Heart right ventricle (tissue), 16 donors: ENCODE data around the gene ALKAL2. TPM values are rescaled to one million over a fixed set of nuclear protein-coding genes. Genes with fewer than 3 reads are reported as not detected.

Source experiments
- ATAC-seq, 8 donors: fragments of 200-7000 bp; cut with Tn5 transposase; one replicate each; pipeline ENCODE4 v1.9.1; 2020; ENCODE audit warnings: mild to moderate bottlenecking in 8 of 8, moderate library complexity in 8 of 8, moderate number of reproducible peaks in 1 of 8
- DNase-seq, 2 donors: peaks; one replicate each; pipeline ENCODE4 v3.0.0-alpha.2; 2020
- H3K27ac ChIP-seq, 10 donors: fragments of 200-600 bp; sonication (generic) in 2 of 10; one replicate each; pipeline versions ENCODE4 v1.5.0 to v1.8.0; 2020 to 2022; ENCODE audit warnings: mild to moderate bottlenecking in 3 of 10
- H3K27me3 ChIP-seq, 7 donors: fragments of 200-600 bp; one replicate each; pipeline ENCODE4 v1.8.0; 2021 to 2022; ENCODE audit warnings: mild to moderate bottlenecking in 2 of 7
- H3K36me3 ChIP-seq, 9 donors: fragments of 200-600 bp; sonication (generic) in 1 of 9; one replicate each; pipeline versions ENCODE4 v1.5.0 to v1.8.0; 2020 to 2022; ENCODE audit warnings: mild to moderate bottlenecking in 2 of 9
- H3K4me1 ChIP-seq, 9 donors: fragments of 200-600 bp; sonication (generic) in 1 of 9; one replicate each; pipeline versions ENCODE4 v1.5.0 to v1.8.0; 2020 to 2022; ENCODE audit warnings: mild to moderate bottlenecking in 4 of 9
- H3K4me3 ChIP-seq, 10 donors: fragments of 200-600 bp; sonication (generic) in 2 of 10; one replicate each; pipeline versions ENCODE4 v1.5.0 to v1.8.0; 2020 to 2022; ENCODE audit warnings: mild to moderate bottlenecking in 7 of 10, moderate library complexity in 2 of 10
- H3K9me3 ChIP-seq, 11 donors: fragments of 200-600 bp in 10 of 11; sonication (generic) in 2 of 11; one replicate each; pipeline versions ENCODE4 v1.5.0 to v1.8.0; 2013 to 2022; ENCODE audit warnings: mild to moderate bottlenecking in 2 of 11, control low read depth in 1 of 11, moderate library complexity in 1 of 11
- WGBS, 2 donors: extraction: QIAGEN DNeasy Blood & Tissue Kit; methylation state at CpG; one replicate each; pipeline ENCODE4 v1.1.7; 2013; ENCODE audit warnings: inconsistent platforms in 1 of 2; 5-methylcytosine and 5-hydroxymethylcytosine counted together
- intact Hi-C, 10 donors: fragments of 100-400 bp; cut with DNase I; formaldehyde crosslinking; loops; one replicate each; pipeline versions ENCODE4 v1.11.1 to v1.14.2; 2022
- polyA plus RNA-seq, 2 donors: library from polyadenylated mRNA; stranded (reverse); fragments of 200-250 nt; gene quantifications; one replicate each; pipeline ENCODE4 v1.2.3, GENCODE V29; 2013
- total RNA-seq, 10 donors: library from RNA; stranded (reverse); fragmentation: NEBNext Ultra II Directional in 3 of 10; extraction: Animal tissue kit (Norgen Biotek cat#: 25700) in 3 of 10; gene quantifications; one replicate each; pipeline versions ENCODE4 v1.2.1 to v1.2.4, GENCODE V29; 2021 to 2023
- TF ChIP-seq, protein P1 (sequence below), 9 donors: fragments of 200-600 bp; sonication (generic) in 2 of 9; IDR thresholded peaks; one replicate each; pipeline versions ENCODE4 v1.5.0 to v1.8.0; 2021 to 2022; ENCODE audit warnings: antibody characterized with exemption in 9 of 9, mild to moderate bottlenecking in 5 of 9, moderate library complexity in 1 of 9
- donor health status: Arrhythmogenic right ventricular cardiomyopathy.
- donor health status: ischemic (EF 13 %, LVEDD 7.1; RV severe dilation, severe dysfunction).
- donor health status: healthy with polysubstance abuse.
- donor health status: DM: no; HTN: yes; CAD: no.
- donor health status: DM: no; HTN: no; CAD: no.
- donor health status: ischemic (EF 25% LVEDD 6.9; RV normal size, moderate dysfunction).
- donor health status: ischemic (EF 25% LVEDD 5.7; RV mildly dilated, moderate dysfunction).
- donor health status: healthy.
- donor health status: DM: yes; HTN: yes; CAD: no.
- donor health status: Ischemic cardiomyopathy.
- donor health status: ischemic (EF 35%, LVEDD 5.7; RV mildly dilated, moderate dysfunction).
- donor health status: nonischemic (EF 11% LVEDD 7.7; RV severe dilation, severe dysfunction).
- donor health status: DM: yes; HTN: yes; CAD: no.
- donor health status: PGD.
- donor health status: ischemic (EF 29% LVEDD 5.4; RV normal size, mild dysfunction).
- donor health status: nonischemic (EF 23%, LVEDD 6.1; RV moderate dilation, normal function).

The ALKAL2 gene
- total and polyA plus RNA-seq, 12 donors, result 0.23 to 7.9 (median 1.3) TPM; not detected in 1

DNA sequence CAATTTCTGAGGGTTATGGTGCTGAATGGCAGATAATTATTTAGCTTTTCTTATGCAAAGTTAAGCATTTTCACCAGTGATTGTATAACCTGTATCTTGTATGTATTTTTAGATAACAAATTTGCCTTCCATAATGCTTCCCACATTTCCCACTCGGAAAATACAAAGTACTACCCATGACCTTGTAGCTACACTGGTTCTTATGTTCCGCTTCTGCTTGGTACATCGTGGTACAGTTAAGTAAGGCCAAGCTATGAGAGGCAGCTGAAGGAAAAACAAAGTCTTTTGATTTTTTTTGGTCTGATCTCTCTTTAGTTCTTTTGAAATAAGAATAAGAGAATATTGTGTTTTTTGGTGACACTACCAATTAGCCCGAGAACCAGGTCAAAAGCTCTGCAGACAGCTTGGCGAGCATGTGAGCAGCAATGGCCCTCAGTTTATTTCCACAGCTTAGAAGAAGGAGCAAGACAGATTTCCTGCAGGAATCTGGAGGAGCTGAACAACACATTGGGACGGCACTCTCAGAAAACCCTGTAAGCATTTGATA is 50.8 kb downstream of the ALKAL2 start:
- no peak overlapping the region for H3K27ac ChIP-seq
- no peaks in the 10 kb centered on the region for H3K27me3 ChIP-seq
- WGBS, 2 donors, result 90 to 94% methylated on average over 6 of the region's 6 CpGs
- ATAC-seq (no peak), DNase-seq (no peak)
- H3K9me3 ChIP-seq, result peaks cover 0 to 4% (median 0%) of the 10 kb centered on the region in 11 donors
- no peaks in the 10 kb centered on the region for H3K4me1 ChIP-seq
- no peak overlapping the region for H3K4me3 ChIP-seq
- intact Hi-C loops, result loop anchor here in 1 of 10 donors (5.0 kb wide), 1 partner anchor 60 kb away; no protein-coding TSS in a partner anchor
- H3K36me3 ChIP-seq, result peaks cover 0 to 61% (median 4%) of the 10 kb centered on the region in 9 donors
- TF ChIP-seq, protein P1, sequence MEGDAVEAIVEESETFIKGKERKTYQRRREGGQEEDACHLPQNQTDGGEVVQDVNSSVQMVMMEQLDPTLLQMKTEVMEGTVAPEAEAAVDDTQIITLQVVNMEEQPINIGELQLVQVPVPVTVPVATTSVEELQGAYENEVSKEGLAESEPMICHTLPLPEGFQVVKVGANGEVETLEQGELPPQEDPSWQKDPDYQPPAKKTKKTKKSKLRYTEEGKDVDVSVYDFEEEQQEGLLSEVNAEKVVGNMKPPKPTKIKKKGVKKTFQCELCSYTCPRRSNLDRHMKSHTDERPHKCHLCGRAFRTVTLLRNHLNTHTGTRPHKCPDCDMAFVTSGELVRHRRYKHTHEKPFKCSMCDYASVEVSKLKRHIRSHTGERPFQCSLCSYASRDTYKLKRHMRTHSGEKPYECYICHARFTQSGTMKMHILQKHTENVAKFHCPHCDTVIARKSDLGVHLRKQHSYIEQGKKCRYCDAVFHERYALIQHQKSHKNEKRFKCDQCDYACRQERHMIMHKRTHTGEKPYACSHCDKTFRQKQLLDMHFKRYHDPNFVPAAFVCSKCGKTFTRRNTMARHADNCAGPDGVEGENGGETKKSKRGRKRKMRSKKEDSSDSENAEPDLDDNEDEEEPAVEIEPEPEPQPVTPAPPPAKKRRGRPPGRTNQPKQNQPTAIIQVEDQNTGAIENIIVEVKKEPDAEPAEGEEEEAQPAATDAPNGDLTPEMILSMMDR (IDR thresholded peaks at IDR 0.05), result no peak

- intact Hi-C loops, result no loop called here
- WGBS, 2 donors, result 94 to 96% methylated on average over 4 of the region's 4 CpGs
- no peak overlapping the region for H3K27ac ChIP-seq
Observed at GRCh38 chr2:234421-234820, 53.5 kb downstream of the ALKAL2 start.

GRCh38 chr2:233030-233429 is 54.9 kb downstream of the ALKAL2 start:
- Histone ChIP-seq H3K4me1 (no peaks in the 10 kb centered on the region), H3K27ac (no peak overlapping the region), H3K9me3 (no peaks in the 10 kb centered on the region), H3K4me3 (no peak overlapping the region), H3K27me3 (no peaks in the 10 kb centered on the region), H3K36me3 (peaks cover 0 to 64% (median 9%) of the 10 kb centered on the region in 9 donors)
- intact Hi-C loops, result no loop called here
- ATAC-seq, result no peak
- TF ChIP-seq, protein P1 (IDR thresholded peaks at IDR 0.05), result no peak
- 79 to 86% methylated on average over 7 of the region's 7 CpGs for WGBS, 2 donors
- DNase-seq, result no peak

More at GRCh38 chr2:234421-234820, 53.5 kb downstream of the ALKAL2 start:
- no peaks in the 10 kb centered on the region for H3K9me3 ChIP-seq
- no peaks in the 10 kb centered on the region for H3K4me1 ChIP-seq
- no peak for DNase-seq
- TF ChIP-seq, protein P1 (IDR thresholded peaks at IDR 0.05), result no peak
- no peak for ATAC-seq
- no peaks in the 10 kb centered on the region for H3K27me3 ChIP-seq
- H3K4me3 ChIP-seq, result no peak overlapping the region
- H3K36me3 ChIP-seq, result peaks cover 0 to 60% (median 7%) of the 10 kb centered on the region in 9 donors

GRCh38 chr2:231521-232185 is 56.2 kb downstream of the ALKAL2 start:
- Histone ChIP-seq H3K27ac (no peak overlapping the region), H3K4me1 (no peaks in the 10 kb centered on the region), H3K36me3 (peaks cover 0 to 76% (median 9%) of the 10 kb centered on the region in 9 donors), H3K4me3 (no peak overlapping the region), H3K9me3 (no peaks in the 10 kb centered on the region), H3K27me3 (no peaks in the 10 kb centered on the region)
- TF ChIP-seq, protein P1 (IDR thresholded peaks at IDR 0.05), result no peak
- DNase-seq (no peak), ATAC-seq (no peak)
- intact Hi-C loops, result no loop called here
- 87 to 89% methylated on average over 9 of the region's 9 CpGs for WGBS, 2 donors

Other genes starting within 250 kb of the ALKAL2 start
- gene FAM110C, start 241.6 kb downstream of the ALKAL2 start, total RNA-seq, result 1 to 10 TPM; 1.7 to 5.2 (median 3.0) TPM
- gene FAM110C, start 241.6 kb downstream of the ALKAL2 start, polyA plus RNA-seq, result under 1 TPM; 0.66 to 0.68 TPM
- 10 to 100 TPM in 4 of 10 donors, 1 to 10 TPM in 6; 8.5 to 12.6 (median 9.3) TPM for gene SH3YL1, start 24.1 kb downstream of the ALKAL2 start, total RNA-seq
- 10 to 100 TPM in 1 of 2 donors, 1 to 10 TPM in 1; 7.6 to 39.1 TPM for gene SH3YL1, start 24.1 kb downstream of the ALKAL2 start, polyA plus RNA-seq
- gene ACP1, start 23.1 kb downstream of the ALKAL2 start, total RNA-seq, result 10 to 100 TPM; 60.3 to 76.6 (median 65.2) TPM
- 10 to 100 TPM; 38.3 to 87.7 TPM for gene ACP1, start 23.1 kb downstream of the ALKAL2 start, polyA plus RNA-seq